HL-60 (cell line): ENCODE data around the gene TEAD2.

Experiments used
- DNase-seq, 2 experiments: peaks; one replicate each; pipeline ENCODE4 v3.0.0-alpha.2; 2010 to 2020; ENCODE audit warnings: low read depth in 1 of 2, low spot score in 1 of 2
- H3K27ac ChIP-seq: fragments of 250-450 bp; sonication (Bioruptor Pico); replicated peaks from 2 replicates; pipeline ENCODE4 v1.5.1; 2020; ENCODE audit warnings: mild to moderate bottlenecking, moderate library complexity
- H3K27me3 ChIP-seq: fragments of 250-450 bp; sonication (Bioruptor Pico); 2 replicates; pipeline ENCODE4 v1.5.1; 2021; ENCODE audit warnings: mild to moderate bottlenecking, moderate library complexity; ENCODE audit not compliant: insufficient read depth, poor library complexity, severe bottlenecking
- H3K4me3 ChIP-seq: replicated peaks from 2 replicates; pipeline ENCODE4 v1.5.1; 2011; ENCODE audit warnings: mild to moderate bottlenecking, control low read depth, low read length; ENCODE audit not compliant: insufficient read depth
- GABPA ChIP-seq: IDR thresholded peaks from 2 replicates; pipeline ENCODE4 v1.6.1; 2012; ENCODE audit warnings: low read depth
- POLR2AphosphoS5 ChIP-seq: IDR thresholded peaks from 2 replicates; pipeline ENCODE4 v1.6.1; 2012; ENCODE audit warnings: low read depth
- REST ChIP-seq: IDR thresholded peaks from 2 replicates; pipeline ENCODE4 v1.6.1; 2012; ENCODE audit warnings: low read depth; ENCODE audit not compliant: insufficient replicate concordance
- SPI1 ChIP-seq: IDR thresholded peaks from 2 replicates; pipeline ENCODE4 v1.6.1; 2012; ENCODE audit warnings: low read depth, mild to moderate bottlenecking, borderline replicate concordance
- TF ChIP-seq, protein P1 (sequence below): IDR thresholded peaks from one replicate; pipeline ENCODE4 v1.5.1; 2011; ENCODE audit warnings: low read length, control low read depth, inconsistent platforms; ENCODE audit not compliant: insufficient read depth

TEAD2 gene

GRCh38 chr19:49403404-49404187, 41.4 kb upstream of the TEAD2 start:
- TF ChIP-seq SPI1 (no peak), REST (no peak), POLR2AphosphoS5 (no peak), GABPA (no peak)
- TF ChIP-seq, protein P1, sequence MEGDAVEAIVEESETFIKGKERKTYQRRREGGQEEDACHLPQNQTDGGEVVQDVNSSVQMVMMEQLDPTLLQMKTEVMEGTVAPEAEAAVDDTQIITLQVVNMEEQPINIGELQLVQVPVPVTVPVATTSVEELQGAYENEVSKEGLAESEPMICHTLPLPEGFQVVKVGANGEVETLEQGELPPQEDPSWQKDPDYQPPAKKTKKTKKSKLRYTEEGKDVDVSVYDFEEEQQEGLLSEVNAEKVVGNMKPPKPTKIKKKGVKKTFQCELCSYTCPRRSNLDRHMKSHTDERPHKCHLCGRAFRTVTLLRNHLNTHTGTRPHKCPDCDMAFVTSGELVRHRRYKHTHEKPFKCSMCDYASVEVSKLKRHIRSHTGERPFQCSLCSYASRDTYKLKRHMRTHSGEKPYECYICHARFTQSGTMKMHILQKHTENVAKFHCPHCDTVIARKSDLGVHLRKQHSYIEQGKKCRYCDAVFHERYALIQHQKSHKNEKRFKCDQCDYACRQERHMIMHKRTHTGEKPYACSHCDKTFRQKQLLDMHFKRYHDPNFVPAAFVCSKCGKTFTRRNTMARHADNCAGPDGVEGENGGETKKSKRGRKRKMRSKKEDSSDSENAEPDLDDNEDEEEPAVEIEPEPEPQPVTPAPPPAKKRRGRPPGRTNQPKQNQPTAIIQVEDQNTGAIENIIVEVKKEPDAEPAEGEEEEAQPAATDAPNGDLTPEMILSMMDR = no peak
- no peaks in the 10 kb centered on the region for H3K27me3 ChIP-seq
- no peak overlapping the region for H3K27ac ChIP-seq
- no peak for DNase-seq
- H3K4me3 ChIP-seq = no peak overlapping the region

DNA sequence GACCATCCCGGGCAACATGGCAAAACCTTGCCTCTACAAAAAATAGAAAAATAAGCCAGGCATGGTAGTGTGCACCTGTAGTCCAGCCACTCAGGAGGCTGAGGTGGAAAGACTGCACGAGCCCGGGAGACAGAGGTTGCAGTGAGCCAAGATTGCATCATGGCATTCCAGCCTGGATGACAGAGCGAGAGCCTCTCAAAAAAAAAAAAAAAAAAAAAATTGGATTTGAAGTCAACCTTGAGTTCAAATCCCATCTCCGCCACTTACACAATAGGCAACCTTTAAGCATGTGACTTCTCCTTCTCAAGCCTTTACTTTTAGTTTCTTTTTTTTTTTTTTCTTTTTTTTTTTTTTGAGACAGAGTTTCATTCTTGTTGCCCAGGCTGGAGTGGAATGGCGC, 37.8 kb upstream of the TEAD2 start:
- Histone ChIP-seq H3K27ac (no peak overlapping the region), H3K27me3 (no peaks in the 10 kb centered on the region), H3K4me3 (no peak overlapping the region)
- DNase-seq = no peak
- no peak for TF ChIP-seq REST
- TF ChIP-seq, protein P1 = no peak
- TF ChIP-seq POLR2AphosphoS5 = no peak
- TF ChIP-seq GABPA = no peak
- no peak for TF ChIP-seq SPI1

DNA sequence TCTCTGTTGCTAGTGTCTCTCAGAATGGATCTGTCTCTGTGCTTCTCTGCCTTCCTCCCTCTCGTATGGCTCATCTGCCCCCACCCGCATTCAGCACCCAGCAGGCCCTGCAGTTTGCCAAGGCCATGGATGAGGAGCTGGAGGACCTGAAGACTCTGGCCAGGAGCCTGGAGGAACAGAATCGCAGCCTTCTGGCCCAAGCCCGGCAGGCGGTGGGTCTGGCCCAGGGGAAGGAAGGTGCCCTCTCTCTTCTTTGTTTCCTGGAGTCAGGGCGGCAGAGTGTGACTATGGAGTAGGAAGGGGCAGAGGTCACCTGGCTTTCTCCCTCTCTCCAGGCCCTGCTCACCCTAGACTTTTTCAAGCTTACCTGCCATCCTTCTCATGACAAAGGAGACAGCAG, 36.7 kb upstream of the TEAD2 start:
- no peak overlapping the region for H3K4me3 ChIP-seq
- H3K27ac ChIP-seq = no peak overlapping the region
- DNase-seq = no peak
- TF ChIP-seq, protein P1 = no peak
- TF ChIP-seq GABPA = no peak
- TF ChIP-seq SPI1 = no peak
- TF ChIP-seq POLR2AphosphoS5 = no peak
- no peak for TF ChIP-seq REST
- no peaks in the 10 kb centered on the region for H3K27me3 ChIP-seq
